Upper lobe of left lung (tissue), 6 donors: ENCODE results near the gene PHLDA1. TPM values are rescaled to one million over a fixed set of nuclear protein-coding genes. Genes with fewer than 3 reads are reported as not detected.

Experiments used
- ATAC-seq, 2 donors: fragments of 200-7000 bp; cut with Tn5 transposase; one replicate each; pipeline ENCODE4 v1.9.1; 2022; ENCODE audit warnings: mild to moderate bottlenecking in 2 of 2, moderate library complexity in 2 of 2; ENCODE audit not compliant: low FRiP score in 2 of 2
- DNase-seq, 2 donors: peaks; one replicate each; pipeline ENCODE4 v3.0.0-alpha.2; 2019 to 2020
- H3K27ac ChIP-seq, 4 donors: fragments of 200-600 bp; sonication (generic); one replicate each; pipeline ENCODE4 v1.5.1; 2016 to 2019
- H3K27me3 ChIP-seq, 4 donors: fragments of 200-600 bp; sonication (generic); one replicate each; pipeline ENCODE4 v1.5.1; 2017 to 2019
- H3K36me3 ChIP-seq, 4 donors: fragments of 200-600 bp; sonication (generic); one replicate each; pipeline ENCODE4 v1.5.1; 2016 to 2019
- H3K4me1 ChIP-seq, 4 donors: fragments of 200-600 bp; sonication (generic); one replicate each; pipeline ENCODE4 v1.5.1; 2018 to 2019
- H3K4me3 ChIP-seq, 4 donors: fragments of 200-600 bp; sonication (generic); one replicate each; pipeline ENCODE4 v1.5.1; 2017 to 2019; ENCODE audit warnings: mild to moderate bottlenecking in 2 of 4, moderate library complexity in 1 of 4
- H3K9me3 ChIP-seq, 4 donors: fragments of 200-600 bp; sonication (generic); one replicate each; pipeline ENCODE4 v1.5.1; 2018 to 2019
- EP300 ChIP-seq, 4 donors: sonication (generic); formaldehyde crosslinking; IDR thresholded peaks; one replicate each; pipeline ENCODE4 v1.5.1; 2017; ENCODE audit warnings: antibody characterized with exemption in 4 of 4, control low read depth in 2 of 4
- POLR2A ChIP-seq, 4 donors: fragments of 450-650 bp; IDR thresholded peaks; one replicate each; pipeline ENCODE4 v1.5.1; 2016 to 2017; ENCODE audit warnings: antibody characterized with exemption in 4 of 4, mild to moderate bottlenecking in 2 of 4
- POLR2AphosphoS5 ChIP-seq, 2 donors: sonication (generic); formaldehyde crosslinking; IDR thresholded peaks; one replicate each; pipeline ENCODE4 v1.5.1; 2017; ENCODE audit warnings: antibody characterized with exemption in 2 of 2
- WGBS, 2 donors: methylation state at CpG; one replicate each; pipeline ENCODE4 v1.1.5; 2017 to 2018; 5-methylcytosine and 5-hydroxymethylcytosine counted together
- total RNA-seq, 6 donors: library from RNA; depleted of rRNA in 4 of 6; stranded (reverse); fragments of >200 nt in 4 of 6; gene quantifications; one replicate each; pipeline versions ENCODE4 v1.1.0 to v1.2.1, GENCODE V29; 2016 to 2021
- TF ChIP-seq, protein P1 (sequence below), 6 experiments: fragments of 450-650 bp in 4 of 6; fragments of 200-600 bp in 2 of 6; sonication (generic) in 2 of 6; IDR thresholded peaks; one replicate each; pipeline ENCODE4 v1.5.1; 2016 to 2019; ENCODE audit warnings: antibody characterized with exemption in 6 of 6
- donor health status: DM: no; HTN: no; CAD: no; lungs with moderate emphysema.
- donor health status: DM: no; HTN: yes; CAD: no; lungs with severe emphysema.

Gene PHLDA1
- total RNA-seq, 6 donors from 2014 or later: 5.2 to 31.2 (median 14.0) TPM

DNA sequence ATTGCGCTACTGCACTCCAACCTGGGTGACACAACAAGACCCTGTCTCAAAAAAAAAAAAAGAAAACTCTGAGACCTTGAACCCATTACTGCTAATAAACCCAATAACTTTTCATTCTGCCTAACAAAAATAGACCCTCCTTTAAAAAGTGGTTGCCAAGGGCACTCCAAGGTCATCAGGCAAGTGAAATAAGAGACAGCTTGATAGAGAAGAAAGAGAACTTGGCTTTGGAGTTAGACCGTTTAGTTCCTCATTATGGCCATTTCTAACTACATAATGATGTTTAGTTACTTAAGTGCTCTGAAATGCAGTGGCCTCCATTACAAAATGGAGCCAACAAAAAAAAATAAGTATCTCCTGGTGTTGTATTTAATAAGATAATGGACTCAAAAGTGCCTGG is 55.9 kb downstream of the PHLDA1 start:
- H3K4me1 ChIP-seq: peaks cover 24 to 49% (median 29%) of the 10 kb centered on the region in 4 donors
- no peak for TF ChIP-seq EP300 (IDR thresholded peaks at IDR 0.05)
- no peak for TF ChIP-seq POLR2AphosphoS5 (IDR thresholded peaks at IDR 0.05)
- TF ChIP-seq POLR2A (IDR thresholded peaks at IDR 0.05): no peak
- TF ChIP-seq, protein P1, sequence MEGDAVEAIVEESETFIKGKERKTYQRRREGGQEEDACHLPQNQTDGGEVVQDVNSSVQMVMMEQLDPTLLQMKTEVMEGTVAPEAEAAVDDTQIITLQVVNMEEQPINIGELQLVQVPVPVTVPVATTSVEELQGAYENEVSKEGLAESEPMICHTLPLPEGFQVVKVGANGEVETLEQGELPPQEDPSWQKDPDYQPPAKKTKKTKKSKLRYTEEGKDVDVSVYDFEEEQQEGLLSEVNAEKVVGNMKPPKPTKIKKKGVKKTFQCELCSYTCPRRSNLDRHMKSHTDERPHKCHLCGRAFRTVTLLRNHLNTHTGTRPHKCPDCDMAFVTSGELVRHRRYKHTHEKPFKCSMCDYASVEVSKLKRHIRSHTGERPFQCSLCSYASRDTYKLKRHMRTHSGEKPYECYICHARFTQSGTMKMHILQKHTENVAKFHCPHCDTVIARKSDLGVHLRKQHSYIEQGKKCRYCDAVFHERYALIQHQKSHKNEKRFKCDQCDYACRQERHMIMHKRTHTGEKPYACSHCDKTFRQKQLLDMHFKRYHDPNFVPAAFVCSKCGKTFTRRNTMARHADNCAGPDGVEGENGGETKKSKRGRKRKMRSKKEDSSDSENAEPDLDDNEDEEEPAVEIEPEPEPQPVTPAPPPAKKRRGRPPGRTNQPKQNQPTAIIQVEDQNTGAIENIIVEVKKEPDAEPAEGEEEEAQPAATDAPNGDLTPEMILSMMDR (IDR thresholded peaks at IDR 0.05): no peak
- H3K36me3 ChIP-seq: no peaks in the 10 kb centered on the region
- no peak for ATAC-seq
- H3K4me3 ChIP-seq: no peak overlapping the region
- peak overlapping the region in 1 of 4 donors; percentile 40 for H3K27ac ChIP-seq
- no peaks in the 10 kb centered on the region for H3K27me3 ChIP-seq
- WGBS, 2 donors: 74 to 80% methylated on average over 2 of the region's 2 CpGs
- no peak for DNase-seq
- no peaks in the 10 kb centered on the region for H3K9me3 ChIP-seq

Other genes starting within 250 kb of the PHLDA1 start
- 100 to 1,000 TPM; 245 to 595 (median 329) TPM for gene NAP1L1, start 52.9 kb upstream of the PHLDA1 start, total RNA-seq